ENCODE data around the gene LANCL3. TPM values are rescaled to one million over a fixed set of nuclear protein-coding genes. Genes with fewer than 3 reads are reported as not detected.

LANCL3 gene
- total RNA-seq, 1 experiment from 2014 or later = 0.26 TPM

DNA sequence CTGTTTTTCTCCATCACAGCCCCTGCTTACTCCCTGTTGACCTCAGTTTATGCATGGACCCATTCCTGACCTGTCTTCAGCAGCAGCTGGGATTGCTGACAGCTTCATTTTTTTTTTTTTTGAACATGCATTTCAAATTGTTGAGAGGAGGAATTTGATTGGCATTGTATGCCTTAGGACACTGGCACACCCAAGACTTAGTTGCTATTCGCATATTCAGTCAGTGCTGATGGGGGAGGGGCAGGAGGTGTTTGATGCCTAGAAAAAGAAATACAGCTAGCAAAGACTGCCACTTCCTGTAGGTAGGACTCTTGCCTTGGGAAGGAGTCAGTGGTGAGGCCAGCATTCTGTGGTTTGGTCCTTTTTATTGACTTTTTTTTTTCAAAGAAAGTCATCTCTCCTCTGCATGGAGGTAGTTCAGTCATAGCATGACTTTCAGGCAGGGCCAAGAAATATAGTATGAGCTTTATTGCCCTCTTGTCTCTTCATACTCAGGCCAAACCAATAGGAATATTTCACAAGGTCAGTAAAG is 80.5 kb downstream of the LANCL3 start:
- Histone ChIP-seq H4K20me1 (ENCODE audit: low read length) (no peaks in the 10 kb centered on the region), H3K9ac (ENCODE audit: low read length) (no peak overlapping the region), H3K4me2 (ENCODE audit: low read length) (no peak overlapping the region), H3K4me3 (ENCODE audit: low read length) (no peak overlapping the region), H2AFZ (ENCODE audit: low read length) (no peak overlapping the region), H3K27ac (ENCODE audit: low read length) (no peak overlapping the region), H3K36me3 (ENCODE audit: low read depth, low read length) (no peaks in the 10 kb centered on the region), H3K4me1 (ENCODE audit: insufficient read depth, low read length) (no peaks in the 10 kb centered on the region; the same call in 1 of the 2 replicates), H3K27me3 (ENCODE audit: low read length) (no peaks in the 10 kb centered on the region), H3K9me2 (replicated peaks; ENCODE audit: low read length) (no peaks in the 10 kb centered on the region), H3F3A (ENCODE audit: low read length, unreplicated experiment) (no peaks in the 10 kb centered on the region), H3K79me2 (ENCODE audit: low read length) (no peaks in the 10 kb centered on the region), H3K9me3 (ENCODE audit: low read length) (no peaks in the 10 kb centered on the region)
- ATAC-seq (peak; percentile 27; the same call in 1 of the 2 replicates), DNase-seq (peak; percentile 56)
- CTCF ChIA-PET = no interaction called here
- intact Hi-C loops (cut with micrococcal nuclease) = no loop called here
- POLR2A ChIA-PET (ENCODE audit: unreplicated experiment) = interaction anchor here (0.5 to 0.6 kb wide), 2 partner anchors 29 to 33 kb away, joined by 3 read pairs; partner anchors contain the start of gene XK
- BruUV-seq (replicated peaks) = no TSS peak
- no peak for TF ChIP-seq EZH2 (IDR thresholded peaks at IDR 0.05; ENCODE audit: low read length, unreplicated experiment)
- TF ChIP-seq, protein P1, sequence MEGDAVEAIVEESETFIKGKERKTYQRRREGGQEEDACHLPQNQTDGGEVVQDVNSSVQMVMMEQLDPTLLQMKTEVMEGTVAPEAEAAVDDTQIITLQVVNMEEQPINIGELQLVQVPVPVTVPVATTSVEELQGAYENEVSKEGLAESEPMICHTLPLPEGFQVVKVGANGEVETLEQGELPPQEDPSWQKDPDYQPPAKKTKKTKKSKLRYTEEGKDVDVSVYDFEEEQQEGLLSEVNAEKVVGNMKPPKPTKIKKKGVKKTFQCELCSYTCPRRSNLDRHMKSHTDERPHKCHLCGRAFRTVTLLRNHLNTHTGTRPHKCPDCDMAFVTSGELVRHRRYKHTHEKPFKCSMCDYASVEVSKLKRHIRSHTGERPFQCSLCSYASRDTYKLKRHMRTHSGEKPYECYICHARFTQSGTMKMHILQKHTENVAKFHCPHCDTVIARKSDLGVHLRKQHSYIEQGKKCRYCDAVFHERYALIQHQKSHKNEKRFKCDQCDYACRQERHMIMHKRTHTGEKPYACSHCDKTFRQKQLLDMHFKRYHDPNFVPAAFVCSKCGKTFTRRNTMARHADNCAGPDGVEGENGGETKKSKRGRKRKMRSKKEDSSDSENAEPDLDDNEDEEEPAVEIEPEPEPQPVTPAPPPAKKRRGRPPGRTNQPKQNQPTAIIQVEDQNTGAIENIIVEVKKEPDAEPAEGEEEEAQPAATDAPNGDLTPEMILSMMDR (conservative IDR thresholded peaks at IDR 0.05; ENCODE audit: low read depth, low read length) = no peak

DNA sequence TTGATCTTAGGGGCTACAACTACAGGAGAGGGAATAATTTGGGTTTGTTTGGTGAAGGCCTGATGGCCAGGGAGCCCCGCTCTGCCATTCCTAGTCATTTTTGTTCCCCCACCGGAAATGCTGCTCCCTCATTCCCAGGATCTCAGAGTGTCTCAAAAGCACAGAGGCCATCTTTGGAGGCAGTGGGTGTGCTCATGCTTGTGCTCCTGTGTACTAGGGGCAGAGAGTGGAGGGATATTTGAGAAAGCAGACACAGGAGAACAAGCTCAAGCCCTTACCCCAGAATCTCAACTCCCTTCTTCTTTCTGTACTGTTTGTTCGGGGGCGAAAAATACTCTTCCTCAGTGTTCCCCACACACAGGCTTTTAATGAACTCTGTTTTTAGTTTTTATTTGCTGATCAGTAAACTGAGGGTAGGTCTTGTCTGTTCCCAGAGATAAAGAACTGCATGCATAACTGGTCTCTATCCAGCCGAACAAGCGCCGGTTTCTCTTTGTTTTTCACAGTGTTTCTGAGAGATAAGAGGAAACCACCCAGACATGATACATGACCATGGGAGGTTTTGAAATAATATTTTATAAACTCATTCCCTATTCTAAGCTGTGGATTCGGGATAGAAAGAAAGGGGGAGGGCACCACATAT is 81.2 kb downstream of the LANCL3 start:
- no TSS peak for BruUV-seq (replicated peaks)
- ChIA-PET POLR2A (ENCODE audit: unreplicated experiment) (interaction anchor here (0.5 kb wide), 1 partner anchor 30 kb away, joined by 3 read pairs; no protein-coding TSS in a partner anchor), CTCF (no interaction called here)

DNA sequence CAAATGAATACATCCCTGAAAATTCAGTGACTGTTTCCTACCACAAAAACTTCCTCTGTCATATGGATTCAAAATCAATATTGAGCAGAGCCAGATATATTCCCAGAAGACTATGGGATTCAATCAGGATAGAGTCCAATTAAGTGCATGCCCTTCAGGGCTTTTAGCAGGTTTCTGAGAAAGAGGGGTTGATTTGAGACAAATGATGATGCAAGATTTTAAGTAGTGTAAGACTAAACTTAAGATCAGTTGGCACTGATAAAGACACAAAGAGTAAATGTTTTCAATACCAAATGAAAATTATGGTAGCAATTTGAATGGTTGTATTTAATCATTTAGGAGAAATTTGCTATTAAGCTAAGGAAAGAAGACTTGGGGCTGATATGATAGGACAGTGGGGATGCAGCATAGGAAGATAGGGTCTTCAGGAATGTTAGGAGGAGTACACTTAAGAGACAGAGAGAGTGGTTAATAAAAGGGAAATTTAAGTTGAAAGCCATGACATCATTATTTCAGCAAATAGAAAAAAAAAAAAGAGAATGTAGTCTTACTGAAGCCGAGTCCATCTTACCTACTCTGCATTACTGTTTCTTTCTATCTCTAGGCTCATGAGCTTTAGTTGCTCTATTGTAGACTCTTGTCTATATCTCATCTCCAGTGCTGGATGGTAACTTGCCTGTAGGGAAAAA is 82.1 kb downstream of the LANCL3 start:
- no TSS peak for BruUV-seq (replicated peaks)
- ChIA-PET POLR2A (ENCODE audit: unreplicated experiment) (no interaction called here), CTCF (no interaction called here)
- Histone ChIP-seq H3K4me1 (ENCODE audit: insufficient read depth, low read length) (no peaks in the 10 kb centered on the region; the same call in 1 of the 2 replicates), H3K36me3 (ENCODE audit: low read depth, low read length) (no peaks in the 10 kb centered on the region), H3K27me3 (ENCODE audit: low read length) (no peaks in the 10 kb centered on the region), H3K4me3 (ENCODE audit: low read length) (no peak overlapping the region), H3F3A (ENCODE audit: low read length, unreplicated experiment) (no peaks in the 10 kb centered on the region), H3K9me2 (replicated peaks; ENCODE audit: low read length) (no peaks in the 10 kb centered on the region), H2AFZ (ENCODE audit: low read length) (no peak overlapping the region), H3K9me3 (ENCODE audit: low read length) (no peaks in the 10 kb centered on the region), H4K20me1 (ENCODE audit: low read length) (no peaks in the 10 kb centered on the region), H3K9ac (ENCODE audit: low read length) (no peak overlapping the region), H3K4me2 (ENCODE audit: low read length) (no peak overlapping the region), H3K27ac (ENCODE audit: low read length) (no peak overlapping the region), H3K79me2 (ENCODE audit: low read length) (no peaks in the 10 kb centered on the region)
- ATAC-seq = no peak
- intact Hi-C loops (cut with micrococcal nuclease) = no loop called here
- DNase-seq = no peak
- TF ChIP-seq EZH2 (IDR thresholded peaks at IDR 0.05; ENCODE audit: low read length, unreplicated experiment) (no peak), EZH2phosphoT487 (IDR thresholded peaks at IDR 0.05; ENCODE audit: borderline replicate concordance, low read length) (no peak)
- TF ChIP-seq, protein P1 (conservative IDR thresholded peaks at IDR 0.05; ENCODE audit: low read depth, low read length) = no peak

More for the DNA sequence above, 81.2 kb downstream of the LANCL3 start:
- no peak for DNase-seq
- H4K20me1 ChIP-seq (ENCODE audit: low read length) = no peaks in the 10 kb centered on the region
- ATAC-seq = no peak
- no peaks in the 10 kb centered on the region; the same call in 1 of the 2 replicates for H3K4me1 ChIP-seq (ENCODE audit: insufficient read depth, low read length)
- no peaks in the 10 kb centered on the region for H3K79me2 ChIP-seq (ENCODE audit: low read length)
- no peak overlapping the region for H3K9ac ChIP-seq (ENCODE audit: low read length)
- no peaks in the 10 kb centered on the region for H3K27me3 ChIP-seq (ENCODE audit: low read length)
- H3K9me3 ChIP-seq (ENCODE audit: low read length) = no peaks in the 10 kb centered on the region
- no peak overlapping the region for H3K27ac ChIP-seq (ENCODE audit: low read length)
- no peaks in the 10 kb centered on the region for H3K9me2 ChIP-seq (replicated peaks; ENCODE audit: low read length)
- no peaks in the 10 kb centered on the region for H3K36me3 ChIP-seq (ENCODE audit: low read depth, low read length)
- no peak overlapping the region for H2AFZ ChIP-seq (ENCODE audit: low read length)
- H3F3A ChIP-seq (ENCODE audit: low read length, unreplicated experiment) = no peaks in the 10 kb centered on the region
- no peak overlapping the region for H3K4me2 ChIP-seq (ENCODE audit: low read length)
- no peak for TF ChIP-seq EZH2phosphoT487 (IDR thresholded peaks at IDR 0.05; ENCODE audit: borderline replicate concordance, low read length)
- no peak overlapping the region for H3K4me3 ChIP-seq (ENCODE audit: low read length)
- intact Hi-C loops (cut with micrococcal nuclease) = no loop called here

Data from PC-3 (cell line).